OCI-LY3 (cell line): Measurements from ENCODE around the gene ERICH3.

Source experiments
- CTCF ChIP-seq: fragments of 200-600, 300-600 bp; sonication (generic); IDR thresholded peaks from 2 replicates; pipeline ENCODE4 v1.5.1; 2014; ENCODE audit warnings: antibody characterized with exemption, low read length, low read depth
- EZH2phosphoT487 ChIP-seq: fragments of 200-600 bp; shearing (Covaris generic); IDR thresholded peaks from 2 replicates; pipeline ENCODE4 v1.6.1; 2018; ENCODE audit warnings: antibody characterized with exemption, mixed run types, low read depth

GRCh38 chr1:74637296-74637695 is 36.3 kb downstream of the ERICH3 start:
- TF ChIP-seq CTCF (no peak), EZH2phosphoT487 (no peak)
